HCT116 (cell line): ENCODE data around the gene MBP.

Experiments used
- EZH2 ChIP-seq: fragments of 200-600 bp; sonication (generic); IDR thresholded peaks from 2 replicates; pipeline ENCODE4 v1.6.1; 2017; ENCODE audit warnings: antibody characterized with exemption, mixed run types
- RAD21 ChIP-seq: IDR thresholded peaks from 2 replicates; pipeline ENCODE4 v1.6.1; 2012; ENCODE audit warnings: low read depth, mild to moderate bottlenecking
- ZNF274 ChIP-seq: fragments of 200-500 bp; sonication (Bioruptor generic); IDR thresholded peaks from 2 replicates; pipeline ENCODE4 v1.6.1; 2014; ENCODE audit warnings: mild to moderate bottlenecking, low read depth, low read length, inconsistent platforms
- TF ChIP-seq, protein P1 (sequence below), 3 experiments: fragments of 200-600 bp in 1 of 3; sonication (generic) in 1 of 3; IDR thresholded peaks in 2 of 3; conservative IDR thresholded peaks in 1 of 3; 2 replicates each; pipeline ENCODE4 v1.5.1; 2012 to 2017; ENCODE audit warnings: low read depth in 2 of 3, low read length in 2 of 3, antibody characterized with exemption in 1 of 3, borderline replicate concordance in 1 of 3, control low read depth in 1 of 3, mild to moderate bottlenecking in 1 of 3, mixed read lengths in 1 of 3, mixed run types in 1 of 3, moderate library complexity in 1 of 3; ENCODE audit not compliant: insufficient read depth in 1 of 3
- TF ChIP-seq, protein P2 (sequence below): IDR thresholded peaks from 2 replicates; pipeline ENCODE4 v1.6.1; 2012

DNA sequence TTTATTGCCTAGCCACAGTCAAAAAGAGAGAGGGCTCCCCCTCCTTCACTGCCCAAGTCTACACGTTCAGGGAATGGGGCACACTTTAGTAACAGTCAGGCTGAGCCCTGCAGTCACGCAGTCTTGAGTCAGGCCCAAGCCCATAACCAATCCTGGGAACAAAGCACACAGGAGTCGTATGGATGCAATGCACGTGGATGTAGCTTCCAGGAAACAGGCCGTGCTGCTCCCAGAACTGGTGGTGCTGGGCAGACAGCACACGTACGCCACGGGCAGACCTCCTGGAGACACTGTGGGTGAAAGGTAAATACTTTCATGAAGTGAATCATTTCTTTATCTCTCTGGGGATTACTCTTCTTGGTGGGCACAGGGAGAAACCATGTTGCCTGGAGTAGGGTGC, 30.0 kb upstream of the MBP start:
- TF ChIP-seq, protein P1, sequence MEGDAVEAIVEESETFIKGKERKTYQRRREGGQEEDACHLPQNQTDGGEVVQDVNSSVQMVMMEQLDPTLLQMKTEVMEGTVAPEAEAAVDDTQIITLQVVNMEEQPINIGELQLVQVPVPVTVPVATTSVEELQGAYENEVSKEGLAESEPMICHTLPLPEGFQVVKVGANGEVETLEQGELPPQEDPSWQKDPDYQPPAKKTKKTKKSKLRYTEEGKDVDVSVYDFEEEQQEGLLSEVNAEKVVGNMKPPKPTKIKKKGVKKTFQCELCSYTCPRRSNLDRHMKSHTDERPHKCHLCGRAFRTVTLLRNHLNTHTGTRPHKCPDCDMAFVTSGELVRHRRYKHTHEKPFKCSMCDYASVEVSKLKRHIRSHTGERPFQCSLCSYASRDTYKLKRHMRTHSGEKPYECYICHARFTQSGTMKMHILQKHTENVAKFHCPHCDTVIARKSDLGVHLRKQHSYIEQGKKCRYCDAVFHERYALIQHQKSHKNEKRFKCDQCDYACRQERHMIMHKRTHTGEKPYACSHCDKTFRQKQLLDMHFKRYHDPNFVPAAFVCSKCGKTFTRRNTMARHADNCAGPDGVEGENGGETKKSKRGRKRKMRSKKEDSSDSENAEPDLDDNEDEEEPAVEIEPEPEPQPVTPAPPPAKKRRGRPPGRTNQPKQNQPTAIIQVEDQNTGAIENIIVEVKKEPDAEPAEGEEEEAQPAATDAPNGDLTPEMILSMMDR (IDR thresholded peaks at IDR 0.05 in 2 of 3, conservative IDR thresholded peaks at IDR 0.05 in 1 of 3; ENCODE audit: borderline replicate concordance in 1 of 3, insufficient read depth in 1 of 3, low read depth in 2 of 3, low read length in 2 of 3): no peak
- TF ChIP-seq, protein P2, sequence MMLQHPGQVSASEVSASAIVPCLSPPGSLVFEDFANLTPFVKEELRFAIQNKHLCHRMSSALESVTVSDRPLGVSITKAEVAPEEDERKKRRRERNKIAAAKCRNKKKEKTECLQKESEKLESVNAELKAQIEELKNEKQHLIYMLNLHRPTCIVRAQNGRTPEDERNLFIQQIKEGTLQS: no peak
- TF ChIP-seq RAD21 (no peak), ZNF274 (no peak), EZH2 (no peak)
